Erythroblast (primary cell): Measurements from ENCODE around the gene LRCOL1.

Experiments
- DNase-seq, 2 experiments: peaks; one replicate each; lab custom pipeline; 2025; lab: John Stamatoyannopoulos, UW
- GATA1 ChIP-seq: IDR thresholded peaks from 2 replicates; pipeline ENCODE4 v1.6.1; 2011; ENCODE audit warnings: low read depth, mild to moderate bottlenecking, control low read depth, low read length, moderate library complexity
- POLR2A ChIP-seq: IDR thresholded peaks from 2 replicates; pipeline ENCODE4 v1.6.1; 2011; ENCODE audit warnings: mild to moderate bottlenecking, low read length

LRCOL1 gene

GRCh38 chr12:132572106-132572505 is 38.3 kb downstream of the LRCOL1 start:
- no peak for DNase-seq
- no peak for TF ChIP-seq GATA1
- no peak for TF ChIP-seq POLR2A

GRCh38 chr12:132571598-132571997 is 38.8 kb downstream of the LRCOL1 start:
- DNase-seq, result no peak
- TF ChIP-seq POLR2A, result no peak
- TF ChIP-seq GATA1, result no peak

GRCh38 chr12:132571051-132571450 is 39.3 kb downstream of the LRCOL1 start:
- no peak for TF ChIP-seq POLR2A
- no peak for TF ChIP-seq GATA1
- DNase-seq, result no peak

GRCh38 chr12:132570635-132571034 is 39.7 kb downstream of the LRCOL1 start:
- no peak for TF ChIP-seq GATA1
- TF ChIP-seq POLR2A, result no peak
- no peak for DNase-seq

GRCh38 chr12:132569856-132570480 is 40.4 kb downstream of the LRCOL1 start:
- no peak for DNase-seq

GRCh38 chr12:132568826-132569480 is 41.4 kb downstream of the LRCOL1 start:
- no peak for TF ChIP-seq GATA1
- no peak for TF ChIP-seq POLR2A
- no peak for DNase-seq

More at GRCh38 chr12:132569856-132570480, 40.4 kb downstream of the LRCOL1 start:
- no peak for TF ChIP-seq GATA1
- no peak for TF ChIP-seq POLR2A

- TF ChIP-seq GATA1 (no peak), POLR2A (no peak)
- DNase-seq, result no peak
Observed at GRCh38 chr12:132568301-132568700, 42.1 kb downstream of the LRCOL1 start.

- no peak for DNase-seq
- TF ChIP-seq POLR2A, result no peak
- TF ChIP-seq GATA1, result no peak
Observed at GRCh38 chr12:132566516-132567131, 43.8 kb downstream of the LRCOL1 start.

GRCh38 chr12:132565365-132565764 is 45.0 kb downstream of the LRCOL1 start:
- TF ChIP-seq GATA1 (no peak), POLR2A (no peak)
- no peak for DNase-seq

- TF ChIP-seq GATA1 (no peak), POLR2A (no peak)
- DNase-seq, result no peak
Observed at GRCh38 chr12:132563911-132564310, 46.5 kb downstream of the LRCOL1 start.

- TF ChIP-seq POLR2A (no peak), GATA1 (no peak)
- no peak for DNase-seq
Observed at GRCh38 chr12:132562489-132563021, 47.8 kb downstream of the LRCOL1 start.

- DNase-seq, result peak; percentile 28 to 30
- no peak for TF ChIP-seq POLR2A
- no peak for TF ChIP-seq GATA1
Observed at GRCh38 chr12:132561427-132562156, 48.8 kb downstream of the LRCOL1 start.

GRCh38 chr12:132560614-132561426 is 49.6 kb downstream of the LRCOL1 start:
- TF ChIP-seq GATA1, result no peak
- no peak for TF ChIP-seq POLR2A
- peak; percentile 79 to 82 for DNase-seq

GRCh38 chr12:132560364-132560613 is 50.1 kb downstream of the LRCOL1 start:
- no peak for DNase-seq
- TF ChIP-seq GATA1 (no peak), POLR2A (no peak)
